IMR-90 (cell line): ENCODE measurements around the gene MRPS35. TPM values are rescaled to one million over a fixed set of nuclear protein-coding genes. Genes with fewer than 3 reads are reported as not detected.

Experiments used
- ATAC-seq: fragments of 200-7000 bp; cut with Tn5 transposase; 2 replicates; pipeline ENCODE4 v1.9.1; 2020; ENCODE audit warnings: low read depth, mild to moderate bottlenecking, moderate library complexity
- BruUV-seq: library from RNA; stranded (reverse); fragments of 400-500 nt; replicated peaks from 2 replicates; lab custom pipeline; 2021; lab: Mats Ljungman, UMichigan
- CTCF ChIA-PET: fragments of 300-600 bp; formaldehyde crosslinking; extraction: SDS; loops from one replicate; lab custom pipeline; 2021; ENCODE audit warnings: antibody characterized with exemption; lab: Yijun Ruan, JAX
- POLR2A ChIA-PET: fragments of 300-600 bp; sonication (Branson Sonifier 250); formaldehyde crosslinking; loops from one replicate; lab custom pipeline; 2022; ENCODE audit warnings: antibody characterized with exemption; ENCODE audit not compliant: unreplicated experiment; lab: Charles Lee
- DNase-seq: peaks from one replicate; pipeline ENCODE4 v3.0.0; 2013
- H2AFZ ChIP-seq: replicated peaks from 2 replicates; pipeline ENCODE3; 2013; ENCODE audit warnings: low read length, mild to moderate bottlenecking; ENCODE audit not compliant: poor library complexity
- H2AK5ac ChIP-seq: 2 replicates; pipeline ENCODE4 v1.6.1; 2013; ENCODE audit warnings: low read depth, low read length, inconsistent platforms
- H2AK9ac ChIP-seq: replicated peaks from 2 replicates; pipeline ENCODE3; 2013; ENCODE audit warnings: mild to moderate bottlenecking, low read depth, low read length, moderate library complexity; ENCODE audit not compliant: poor library complexity
- H2BK120ac ChIP-seq: 2 replicates; pipeline ENCODE4 v1.6.1; 2013; ENCODE audit warnings: low read depth, low read length, inconsistent platforms
- H2BK15ac ChIP-seq: 3 replicates; pipeline ENCODE4 v1.6.1; 2013; ENCODE audit warnings: low read depth, low read length, inconsistent platforms
- H2BK20ac ChIP-seq: 2 replicates; pipeline ENCODE4 v1.6.1; 2013; ENCODE audit warnings: low read depth, mild to moderate bottlenecking, inconsistent platforms, low read length, moderate library complexity
- H2BK5ac ChIP-seq: 2 replicates; pipeline ENCODE4 v1.6.1; 2013; ENCODE audit warnings: mild to moderate bottlenecking, low read depth, low read length, inconsistent platforms; ENCODE audit not compliant: poor library complexity, severe bottlenecking
- H3K14ac ChIP-seq: replicated peaks from 2 replicates; pipeline ENCODE4 v1.6.1; 2013; ENCODE audit warnings: low read depth, low read length, inconsistent platforms
- H3K18ac ChIP-seq: 2 replicates; pipeline ENCODE4 v1.6.1; 2013; ENCODE audit warnings: low read depth, low read length, control low read depth
- H3K23ac ChIP-seq: 2 replicates; pipeline ENCODE4 v1.6.1; 2013; ENCODE audit warnings: low read depth, low read length, inconsistent platforms
- H3K27ac ChIP-seq: 2 replicates; pipeline ENCODE4 v1.5.1; 2013; ENCODE audit warnings: mild to moderate bottlenecking, control low read depth, low read length; ENCODE audit not compliant: insufficient read depth
- H3K27me3 ChIP-seq: 2 replicates; pipeline ENCODE4 v1.6.1; 2013; ENCODE audit warnings: low read length; ENCODE audit not compliant: control insufficient read depth, insufficient read depth
- H3K36me3 ChIP-seq: 2 replicates; pipeline ENCODE4 v1.6.1; 2013; ENCODE audit warnings: low read length, mixed read lengths; ENCODE audit not compliant: control insufficient read depth, insufficient read depth
- H3K4ac ChIP-seq: 2 replicates; pipeline ENCODE4 v1.6.1; 2013; ENCODE audit warnings: low read depth, low read length, inconsistent platforms
- H3K4me1 ChIP-seq: 2 replicates; pipeline ENCODE4 v1.6.1; 2013; ENCODE audit warnings: low read length, mixed read lengths; ENCODE audit not compliant: control insufficient read depth, insufficient read depth
- H3K4me2 ChIP-seq: 2 replicates; pipeline ENCODE4 v1.6.1; 2013; ENCODE audit warnings: low read depth, mild to moderate bottlenecking, control low read depth, low read length, moderate library complexity
- H3K4me3 ChIP-seq: 2 replicates; pipeline ENCODE4 v1.5.1; 2013; ENCODE audit warnings: low read depth, mild to moderate bottlenecking, control low read depth, low read length, moderate library complexity; ENCODE audit not compliant: insufficient read depth
- H3K56ac ChIP-seq: 2 replicates; pipeline ENCODE4 v1.6.1; 2013; ENCODE audit warnings: low read length, inconsistent platforms; ENCODE audit not compliant: insufficient read depth; ENCODE audit errors: extremely low read depth
- H3K79me1 ChIP-seq, 2 experiments: 2 replicates each; pipeline ENCODE4 v1.6.1; 2013; ENCODE audit warnings: low read length in 2 of 2, inconsistent platforms in 1 of 2, low read depth in 1 of 2
- H3K9ac ChIP-seq: 2 replicates; pipeline ENCODE4 v1.6.1; 2013; ENCODE audit warnings: low read depth, low read length, control low read depth
- H3K9me1 ChIP-seq: 2 replicates; pipeline ENCODE4 v1.6.1; 2013; ENCODE audit warnings: low read length, inconsistent platforms; ENCODE audit not compliant: insufficient read depth
- H3K9me3 ChIP-seq: 2 replicates; pipeline ENCODE4 v1.6.1; 2013; ENCODE audit warnings: low read length; ENCODE audit not compliant: control insufficient read depth, insufficient read depth
- H4K20me1 ChIP-seq: 2 replicates; pipeline ENCODE4 v1.6.1; 2013; ENCODE audit warnings: low read length, inconsistent platforms; ENCODE audit not compliant: insufficient read depth
- H4K5ac ChIP-seq: 2 replicates; pipeline ENCODE4 v1.6.1; 2013; ENCODE audit warnings: mild to moderate bottlenecking, low read depth, low read length, control low read depth
- H4K8ac ChIP-seq, 2 experiments: 2 replicates each; pipeline ENCODE4 v1.6.1; 2013; ENCODE audit warnings: low read depth in 2 of 2, low read length in 2 of 2, control low read depth in 1 of 2, inconsistent platforms in 1 of 2
- H4K91ac ChIP-seq: 2 replicates; pipeline ENCODE4 v1.6.1; 2013; ENCODE audit warnings: low read depth, low read length, inconsistent platforms; ENCODE audit not compliant: insufficient read depth
- CEBPB ChIP-seq: IDR thresholded peaks from 2 replicates; pipeline ENCODE4 v1.6.1; 2012; ENCODE audit warnings: low read depth, low read length, improper control_type of control experiment
- ELK1 ChIP-seq: fragments of 150-350 bp; IDR thresholded peaks from 2 replicates; pipeline ENCODE4 v1.6.1; 2016; ENCODE audit warnings: low read depth, mild to moderate bottlenecking, low read length, moderate library complexity, borderline replicate concordance
- WGBS, 2 experiments: methylation state at CpG; one replicate each; pipeline versions ENCODE4 v1.1.5 to v1.1.7; 2013; ENCODE audit warnings: missing lambda C conversion rate in 2 of 2; ENCODE audit not compliant: insufficient read length in 1 of 2; ENCODE audit errors: extremely low coverage in 2 of 2; 5-methylcytosine and 5-hydroxymethylcytosine counted together
- dilution Hi-C: fragments of 300-500 bp; cut with HindIII; formaldehyde crosslinking; loops from one replicate; pipeline ENCODE4 v1.14.3; 2018; ENCODE audit warnings: low sequenced_read_pairs; ENCODE audit not compliant: unreplicated experiment
- in situ Hi-C: fragments of 300-500 bp; cut with MboI; formaldehyde crosslinking; loops from 3 replicates; pipeline ENCODE4 v1.14.3; 2019; ENCODE audit warnings: low sequenced_read_pairs, inconsistent platforms, mixed read lengths
- intact Hi-C: fragments of 100-400 bp; cut with micrococcal nuclease; formaldehyde crosslinking; loops from 2 replicates; pipeline ENCODE4 v1.10.0; 2022
- polyA plus RNA-seq, 3 experiments: library from polyadenylated mRNA; depleted of rRNA; stranded (reverse); fragments of >200 nt; gene quantifications; 2 replicates each; pipeline ENCODE4 v1.2.3, GENCODE V29; 2012; ENCODE audit warnings: low replicate concordance in 1 of 3
- total RNA-seq: library from RNA; depleted of rRNA; stranded (reverse); fragments of >200 nt; gene quantifications from 2 replicates; pipeline ENCODE4 v1.2.3, GENCODE V29; 2012

MRPS35 gene
- total and polyA plus RNA-seq, 2 of the 4 experiments (the other 2 are of a cell fraction) = 27.4 to 40.1 TPM

GRCh38 chr12:27802511-27802910 lies 91.9 kb downstream of the MRPS35 start:
- Histone ChIP-seq H2BK5ac (no peak overlapping the region), H3K9me3 (no peaks in the 10 kb centered on the region), H3K4ac (no peak overlapping the region), H4K91ac (no peak overlapping the region), H4K8ac (no peak overlapping the region), H3K9ac (no peak overlapping the region), H3K4me3 (no peak overlapping the region), H3K27me3 (no peaks in the 10 kb centered on the region), H3K36me3 (peaks cover 6% of the 10 kb centered on the region), H3K14ac (no peak overlapping the region), H3K27ac (no peak overlapping the region), H3K23ac (no peak overlapping the region), H4K5ac (no peak overlapping the region), H2BK15ac (no peak overlapping the region), H2AFZ (no peak overlapping the region), H2AK9ac (no peak overlapping the region), H3K4me2 (no peak overlapping the region), H3K4me1 (no peaks in the 10 kb centered on the region; the same call in 1 of the 2 replicates), H3K79me1 (peaks cover 0 to 19% of the 10 kb centered on the region in 2 experiments; a peak in 2 of 4 replicates), H2BK20ac (no peak overlapping the region), H3K56ac (no peak overlapping the region), H3K18ac (no peak overlapping the region), H4K20me1 (no peaks in the 10 kb centered on the region; the same call in 1 of the 2 replicates), H3K9me1 (peaks cover 18% of the 10 kb centered on the region), H2AK5ac (no peak overlapping the region), H2BK120ac (no peak overlapping the region)
- WGBS, 2 experiments = no CpG with 5 or more reads among the region's 4 CpGs
- BruUV-seq = no TSS peak
- intact Hi-C loops (no loop called here), in situ Hi-C loops (no loop called here), dilution Hi-C loops (no loop called here)
- TF ChIP-seq CEBPB (no peak), ELK1 (no peak)
- CTCF ChIA-PET = interaction anchor here (1.1 kb wide), 1 partner anchor 12 kb away, joined by 4 read pairs; no protein-coding TSS in a partner anchor
- ATAC-seq (no peak), DNase-seq (no peak)
- POLR2A ChIA-PET = no interaction called here
